Endometrial microvascular endothelial cells (primary cell): ENCODE measurements around the gene PDE3B. TPM values are rescaled to one million over a fixed set of nuclear protein-coding genes. Genes with fewer than 3 reads are reported as not detected.
"Not testable (repeated sequence)": the region's sequence is repeated elsewhere in the genome, so short reads cannot be mapped to it uniquely, and the experiment has no call there.

Experiments used
- in situ Hi-C: cut with HindIII; loops from 2 replicates; pipeline ENCODE4 v1.10.0; 2017; ENCODE audit warnings: low sequenced_read_pairs, low pct_unique_long_range_greater_than_20kb; ENCODE audit errors: inconsistent ontology term
- total RNA-seq: library from RNA; depleted of rRNA; stranded (reverse); fragments of >200 nt; gene quantifications from one replicate; pipeline ENCODE4 v1.2.3, GENCODE V29; 2015; ENCODE audit errors: inconsistent ontology term

Gene PDE3B
- total RNA-seq, 1 donor from 2014 or later = 1.7 TPM

GRCh38 chr11:14669958-14670357, 26.4 kb downstream of the PDE3B start:
- in situ Hi-C loops = no loop called here

GRCh38 chr11:14672635-14673034, 29.0 kb downstream of the PDE3B start:
- in situ Hi-C loops = no loop called here

- in situ Hi-C loops = no loop called here
These were observed 29.8 kb downstream of the PDE3B start for GRCh38 chr11:14673421-14673820.

- in situ Hi-C loops = no loop called here
These were observed 30.3 kb downstream of the PDE3B start for GRCh38 chr11:14673824-14674405.

GRCh38 chr11:14676068-14676467, 32.5 kb downstream of the PDE3B start:
- in situ Hi-C loops = no loop called here

GRCh38 chr11:14677146-14677545, 33.5 kb downstream of the PDE3B start:
- in situ Hi-C loops = no loop called here

GRCh38 chr11:14678350-14678749, 34.7 kb downstream of the PDE3B start:
- in situ Hi-C loops = no loop called here

GRCh38 chr11:14679662-14680061, 36.1 kb downstream of the PDE3B start:
- in situ Hi-C loops = no loop called here

GRCh38 chr11:14684234-14684915, 40.8 kb downstream of the PDE3B start:
- in situ Hi-C loops = not testable (repeated sequence)

- in situ Hi-C loops = no loop called here
These were observed 43.9 kb downstream of the PDE3B start for GRCh38 chr11:14687456-14687855.

- in situ Hi-C loops = no loop called here
These were observed 44.5 kb downstream of the PDE3B start for GRCh38 chr11:14687943-14688627.

GRCh38 chr11:14695656-14696055, 52.1 kb downstream of the PDE3B start:
- in situ Hi-C loops = not testable (repeated sequence)

- in situ Hi-C loops = no loop called here
These were observed 55.2 kb downstream of the PDE3B start for GRCh38 chr11:14698771-14699170.

- in situ Hi-C loops = no loop called here
These were observed 57.0 kb downstream of the PDE3B start for GRCh38 chr11:14700593-14700992.

- in situ Hi-C loops = no loop called here
These were observed 59.2 kb downstream of the PDE3B start for GRCh38 chr11:14702760-14703159.

- in situ Hi-C loops = no loop called here
These were observed 60.1 kb downstream of the PDE3B start for GRCh38 chr11:14703731-14704130.

- in situ Hi-C loops = no loop called here
These were observed 61.5 kb downstream of the PDE3B start for GRCh38 chr11:14705067-14705466.

- in situ Hi-C loops = no loop called here
These were observed 70.1 kb downstream of the PDE3B start for GRCh38 chr11:14713496-14714244.

GRCh38 chr11:14715669-14716068, 72.1 kb downstream of the PDE3B start:
- in situ Hi-C loops = not testable (repeated sequence)

- in situ Hi-C loops = no loop called here
These were observed 78.9 kb downstream of the PDE3B start for GRCh38 chr11:14722496-14722895.
